ENCODE measurements around the gene ARL5C.
"Not testable (repeated sequence)": the region's sequence is repeated elsewhere in the genome, so short reads cannot be mapped to it uniquely, and the experiment has no call there.

Gene ARL5C

DNA sequence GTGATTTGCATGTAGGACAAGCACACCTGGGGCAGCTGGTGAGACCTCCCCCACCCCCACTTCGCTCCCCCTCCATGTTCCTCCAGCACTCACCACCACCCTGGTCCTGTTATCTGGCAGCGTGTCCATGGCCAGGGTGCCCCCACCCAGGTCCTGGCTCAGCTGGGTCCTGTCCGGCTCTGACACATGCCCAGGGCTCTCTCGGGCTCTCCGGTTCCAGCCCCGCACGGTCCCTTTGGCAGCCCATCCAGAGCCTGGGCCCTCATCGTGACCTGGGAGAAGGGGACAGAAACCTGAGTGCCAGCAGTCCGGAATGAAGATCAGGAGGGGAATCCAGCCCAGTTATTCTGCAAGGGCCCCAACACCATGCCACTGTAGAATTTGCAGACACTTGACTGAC, 26.4 kb downstream of the ARL5C start:
- DNase-seq: no peak

- DNase-seq: no peak
Measured at GRCh38 chr17:39139161-39139511, 26.8 kb downstream of the ARL5C start.

DNA sequence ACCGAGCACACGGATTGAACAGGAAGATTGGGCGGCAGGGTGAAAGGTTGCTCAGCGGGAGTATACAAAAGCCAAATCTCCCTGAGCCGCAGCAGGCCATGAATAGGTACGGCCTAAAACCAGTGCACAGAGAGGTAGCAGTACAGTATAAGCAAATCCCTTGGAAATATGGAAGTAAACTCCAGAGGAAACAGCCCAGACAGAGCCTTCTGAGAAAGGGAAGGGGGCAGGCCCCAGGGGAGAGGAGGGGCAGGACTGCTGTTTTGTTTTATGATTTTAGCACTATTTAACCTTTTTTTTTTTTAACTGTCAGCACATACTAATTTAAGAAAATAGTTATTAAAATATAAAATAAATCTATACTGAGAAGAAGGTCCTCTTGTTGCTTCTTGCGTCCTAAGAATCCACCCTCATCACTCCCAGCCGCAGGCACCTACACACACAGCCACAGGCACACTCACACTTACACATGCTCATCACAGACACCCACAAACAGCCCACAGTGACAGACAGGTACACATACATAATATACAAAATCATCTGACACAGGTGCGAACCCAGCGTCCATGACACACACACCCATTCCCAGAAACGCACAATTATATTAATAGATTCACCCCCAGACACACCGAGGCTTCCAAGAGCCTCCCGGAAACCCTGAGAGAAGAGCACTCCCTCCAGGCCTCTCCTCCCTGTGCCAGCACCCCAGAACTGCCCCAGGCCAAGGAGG, 27.4 kb downstream of the ARL5C start:
- no peak for DNase-seq

- no peak for DNase-seq
Measured at GRCh38 chr17:39134878-39135277, 31.1 kb downstream of the ARL5C start.

- DNase-seq: no peak
Measured at GRCh38 chr17:39132192-39132610, 33.8 kb downstream of the ARL5C start.

GRCh38 chr17:39131616-39132015, 34.3 kb downstream of the ARL5C start:
- DNase-seq: no peak

GRCh38 chr17:39130205-39130604, 35.8 kb downstream of the ARL5C start:
- no peak for DNase-seq

GRCh38 chr17:39129544-39129943, 36.4 kb downstream of the ARL5C start:
- DNase-seq: not testable (repeated sequence)

- DNase-seq: no peak
Measured at GRCh38 chr17:39126436-39126835, 39.5 kb downstream of the ARL5C start.

DNA sequence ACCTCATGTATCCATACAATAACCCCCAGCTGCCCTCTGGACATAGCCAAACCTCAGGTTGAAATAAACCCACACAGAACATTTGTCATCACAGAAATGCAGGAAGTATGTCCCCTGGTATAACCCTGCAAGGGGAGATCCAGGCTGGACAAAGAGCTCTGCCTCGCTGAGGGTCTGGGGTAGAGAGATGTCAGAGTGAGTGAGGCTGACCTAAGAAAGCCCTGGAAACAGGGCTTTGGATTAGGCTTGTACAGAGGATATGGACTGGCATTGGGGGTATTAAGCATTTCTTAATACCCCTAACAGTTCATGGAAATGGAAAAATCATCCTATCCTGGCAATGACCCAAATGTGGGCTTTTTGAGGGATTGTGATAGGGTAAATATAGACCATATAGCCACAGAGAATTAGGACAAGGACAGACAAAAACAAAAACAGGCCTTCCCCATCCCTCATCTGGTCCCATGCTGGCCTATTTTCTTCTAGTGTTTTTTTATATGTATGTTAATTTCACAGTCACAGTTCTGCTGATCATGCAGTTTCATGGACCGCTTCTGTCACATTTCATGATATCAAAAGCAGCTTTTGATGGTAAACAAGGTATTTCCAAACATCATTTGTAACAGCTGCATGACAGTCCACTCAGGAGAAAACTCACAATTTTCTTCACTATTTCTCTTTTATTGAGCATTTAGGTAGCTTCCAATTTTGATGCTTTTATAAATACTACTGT, 40.7 kb downstream of the ARL5C start:
- no peak for DNase-seq

DNA sequence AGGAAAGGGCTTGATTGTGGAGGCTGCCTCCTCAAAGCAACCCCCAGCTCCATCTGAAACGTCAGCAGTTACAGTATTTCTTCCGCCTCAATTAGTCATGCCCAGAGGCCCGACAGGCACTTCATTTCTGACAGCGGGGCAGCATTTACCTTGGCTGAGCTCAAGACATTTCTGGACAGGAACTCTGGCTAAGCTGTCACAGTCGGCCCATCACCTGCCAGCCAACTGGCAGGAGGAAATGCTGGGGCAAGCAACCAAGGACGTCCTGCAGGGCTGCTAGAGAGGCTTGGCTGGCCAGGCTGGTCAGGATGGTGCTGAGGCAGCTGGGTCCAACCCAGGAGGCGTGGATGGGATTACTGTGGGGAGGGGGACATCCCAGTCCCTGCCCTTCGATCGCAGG, 42.3 kb downstream of the ARL5C start:
- DNase-seq: no peak

GRCh38 chr17:39122991-39123390, 43.0 kb downstream of the ARL5C start:
- no peak for DNase-seq

DNA sequence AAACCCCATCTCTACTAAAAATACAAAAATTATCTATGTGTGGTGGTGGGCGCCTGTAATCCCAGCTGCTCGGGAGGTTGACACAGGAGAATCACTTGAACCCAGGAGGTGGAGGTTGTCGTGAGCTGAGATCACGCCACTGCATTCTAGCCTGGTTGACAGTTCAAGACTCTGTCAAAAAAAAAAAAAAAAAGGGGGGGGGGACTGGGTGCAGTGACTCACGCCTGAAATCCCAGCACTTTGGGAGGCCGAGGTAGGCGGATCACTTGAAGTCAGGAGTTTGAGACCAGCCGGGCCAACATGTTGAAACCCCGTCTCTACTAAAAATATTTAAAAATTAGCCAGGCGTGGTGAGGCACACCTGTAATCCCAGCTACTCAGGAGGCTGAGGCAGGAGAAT, 44.0 kb downstream of the ARL5C start:
- DNase-seq: not testable (repeated sequence)

DNA sequence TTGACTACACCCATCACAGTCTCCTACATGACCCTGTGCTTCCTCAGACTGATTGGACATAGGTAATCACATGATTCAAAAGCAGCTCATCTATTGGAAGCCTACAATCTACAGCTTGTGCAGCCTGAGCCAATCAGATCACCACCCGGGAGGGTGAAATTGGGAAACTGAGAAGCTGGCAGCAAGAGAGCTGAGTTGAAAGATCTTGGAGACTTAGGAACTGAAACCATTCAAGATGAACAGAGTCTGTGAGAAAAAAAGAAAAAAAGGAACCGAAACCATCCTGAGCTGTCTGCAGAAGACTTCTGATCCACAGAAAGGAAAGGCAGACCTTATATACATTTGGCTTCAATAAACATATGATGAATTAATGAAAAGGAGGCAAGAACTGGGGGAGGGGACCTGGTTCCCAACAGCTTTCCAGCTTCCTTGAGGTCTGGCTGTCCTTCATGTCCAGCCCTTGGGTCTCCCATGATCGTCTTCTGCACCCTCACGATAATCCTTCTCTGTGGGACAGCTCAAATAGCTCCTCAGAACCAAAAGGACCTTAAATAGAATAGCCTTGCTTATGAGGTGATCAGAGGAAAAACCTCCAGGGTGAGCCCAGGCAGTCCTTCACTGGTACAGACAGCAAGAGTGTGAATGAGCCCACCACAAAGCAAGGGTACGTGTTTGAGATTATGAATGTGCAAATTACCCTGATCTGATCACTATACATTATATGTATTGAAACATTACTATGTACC, 47.1 kb downstream of the ARL5C start:
- DNase-seq: no peak

DNA sequence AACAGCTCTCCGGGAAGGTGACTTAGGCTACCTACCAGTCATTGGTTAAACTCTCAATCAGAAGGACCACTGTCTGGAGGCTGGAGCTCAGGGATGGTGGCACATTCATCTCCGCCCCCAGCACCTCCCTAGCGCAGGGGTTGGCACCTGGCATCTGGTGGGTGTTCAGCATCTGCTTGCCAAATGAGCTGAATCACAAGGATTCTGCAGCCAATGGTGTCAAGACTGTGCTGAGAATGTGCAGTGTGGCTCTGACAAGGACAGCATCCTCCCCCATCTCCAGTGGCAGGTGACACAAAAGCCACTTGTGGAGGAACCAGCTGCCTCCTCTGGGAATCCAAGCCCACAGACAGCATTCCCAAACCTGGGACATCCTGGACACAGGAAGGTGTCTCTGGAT, 49.7 kb downstream of the ARL5C start:
- no peak for DNase-seq

- no peak for DNase-seq
Measured at GRCh38 chr17:39115135-39115534, 50.8 kb downstream of the ARL5C start.

- no peak for DNase-seq
Measured at GRCh38 chr17:39114723-39115122, 51.2 kb downstream of the ARL5C start.

- no peak for DNase-seq
Measured at GRCh38 chr17:39113871-39114270, 52.1 kb downstream of the ARL5C start.

GRCh38 chr17:39110435-39111136, 55.4 kb downstream of the ARL5C start:
- DNase-seq: no peak

GRCh38 chr17:39108461-39109375, 57.2 kb downstream of the ARL5C start:
- peak; percentile 39 for DNase-seq

DNA sequence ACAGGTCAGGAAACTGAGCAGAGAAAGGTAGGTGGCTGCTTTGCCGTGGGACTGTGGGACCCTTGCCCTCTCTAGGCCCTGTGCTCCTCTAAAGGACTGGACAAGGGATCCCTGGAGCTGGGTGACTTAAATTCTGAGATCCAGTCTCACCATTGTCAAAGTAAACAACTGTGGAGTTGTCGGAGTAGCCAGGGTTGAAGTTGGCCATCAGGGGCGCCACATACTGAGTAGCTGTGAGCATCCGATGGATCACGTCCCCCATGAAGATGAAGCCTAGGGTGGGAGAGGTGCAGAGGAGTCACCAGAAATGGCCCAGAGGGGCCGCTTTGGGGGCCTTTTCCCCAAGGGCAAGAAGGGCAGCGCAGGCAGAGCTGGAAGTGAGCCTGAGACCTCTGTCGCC, 58.0 kb downstream of the ARL5C start:
- no peak for DNase-seq

DNA sequence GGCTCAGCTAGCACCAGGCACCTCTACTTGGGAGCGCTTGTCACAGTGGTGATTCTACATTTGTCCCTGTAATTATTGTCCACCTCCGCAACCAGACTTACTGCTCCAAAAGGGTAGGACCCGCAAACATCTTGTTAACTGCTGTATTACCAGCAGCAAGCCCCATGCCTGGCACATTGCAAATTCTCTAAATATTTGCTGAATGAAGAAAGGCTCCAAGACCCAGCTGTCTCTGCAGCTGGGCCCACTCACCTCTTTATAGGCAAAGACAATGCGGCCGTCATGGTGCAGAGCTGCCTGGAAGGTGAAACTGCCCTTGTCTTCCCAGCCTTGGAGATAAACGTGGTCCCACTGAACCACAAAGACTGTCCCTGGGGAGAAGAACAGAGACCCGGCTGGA, 58.8 kb downstream of the ARL5C start:
- no peak for DNase-seq
